Measurements from ENCODE around the gene CLDN18. TPM values are rescaled to one million over a fixed set of nuclear protein-coding genes. Genes with fewer than 3 reads are reported as not detected.

CLDN18 gene
- total and polyA plus RNA-seq, 9 of the 15 experiments (the other 6 are each of a cell fraction or from before 2014, with no cell fraction given): 0.11 TPM; not detected in 8

- in situ Hi-C loops (cut with MboI) (no loop called here), intact Hi-C loops (cut with micrococcal nuclease) (no loop called here)
- TF ChIP-seq ZNF668 (CRISPR knock-in tag; IDR thresholded peaks at IDR 0.05) (no peak), PREB (CRISPR knock-in tag; IDR thresholded peaks at IDR 0.05) (no peak), POLR2AphosphoS5 (IDR thresholded peaks at IDR 0.05; ENCODE audit: control insufficient read depth, insufficient read depth, low read depth, low read length) (no peak), FOS (IDR thresholded peaks at IDR 0.05; ENCODE audit: extremely low read depth, insufficient read length) (no peak), SAFB (IDR thresholded peaks at IDR 0.05; ENCODE audit: borderline replicate concordance, low read depth, low read length) (no peak), XRCC3 (IDR thresholded peaks at IDR 0.05) (no peak), CEBPG (CRISPR knock-in tag; IDR thresholded peaks at IDR 0.05) (no peak), CEBPG (tag; conservative IDR thresholded peaks at IDR 0.05 in 1 of 2, IDR thresholded peaks at IDR 0.05 in 1 of 2) (no peak), ZNF124 (CRISPR knock-in tag; IDR thresholded peaks at IDR 0.05) (no peak), FOXK2 (conservative IDR thresholded peaks at IDR 0.05 in 1 of 2, IDR thresholded peaks at IDR 0.05 in 1 of 2; ENCODE audit: low read depth in 2 of 2) (no peak), PYGO2 (tag; IDR thresholded peaks at IDR 0.05) (no peak), ARHGAP35 (IDR thresholded peaks at IDR 0.05; ENCODE audit: partially characterized antibody) (no peak), ZNF232 (CRISPR knock-in tag; IDR thresholded peaks at IDR 0.05) (no peak)
- H3K4me2 ChIP-seq (ENCODE audit: insufficient read depth, low read length): no peak overlapping the region
- no peaks in the 10 kb centered on the region for H3K9me3 ChIP-seq (replicated peaks; ENCODE audit: control insufficient read depth, insufficient read depth, low read depth, low read length)
- H3K79me2 ChIP-seq (ENCODE audit: control insufficient read depth, insufficient read depth, low read length): no peaks in the 10 kb centered on the region
- no peak overlapping the region for H3K4me3 ChIP-seq
- POLR2A ChIA-PET: no interaction called here
- H3K4me1 ChIP-seq (replicated peaks in 1 of 2; ENCODE audit: control insufficient read depth in 2 of 2, insufficient read depth in 2 of 2, low read length in 2 of 2): no peaks in the 10 kb centered on the region
- H3K36me3 ChIP-seq (ENCODE audit: control insufficient read depth, insufficient read depth, low read length): no peaks in the 10 kb centered on the region
- no TSS peak for BruUV-seq (replicated peaks)
- WGBS (ENCODE audit: insufficient coverage, low coverage, missing lambda C conversion rate): 0% methylated on average over 2 of the region's 2 CpGs
- no peak for FAIRE-seq
- no peak overlapping the region for H3K9ac ChIP-seq (ENCODE audit: insufficient read depth in 1 of 2, low read depth in 2 of 2, low read length in 2 of 2)
- DNase-seq (ENCODE audit: extremely low read depth in 1 of 4, low spot score in 3 of 4): no peak
- no peaks in the 10 kb centered on the region for H3K9me1 ChIP-seq (ENCODE audit: control insufficient read depth, insufficient read depth, low read length)
- H3K27me3 ChIP-seq (ENCODE audit: control insufficient read depth in 2 of 2, insufficient read depth in 2 of 2, low read length in 2 of 2): no peaks in the 10 kb centered on the region
- H4K20me1 ChIP-seq (replicated peaks; ENCODE audit: control insufficient read depth, insufficient read depth, low read length): no peaks in the 10 kb centered on the region
- CTCF ChIA-PET (ENCODE audit: low intra/inter-chr PET ratio): no interaction called here
- ATAC-seq: no peak
- H2AFZ ChIP-seq (ENCODE audit: low read depth, low read length): no peak overlapping the region
- no peak overlapping the region for H3K27ac ChIP-seq (ENCODE audit: extremely low read depth, low read depth, low read length)
These were observed 32.1 kb downstream of the CLDN18 start for GRCh38 chr3:138042043-138042442.
